ENCODE results near the gene IGFL1.
A peak's percentile ranks its signal among the peaks of the same experiment; 100 is the strongest.
"Not testable (repeated sequence)": the region's sequence is repeated elsewhere in the genome, so short reads cannot be mapped to it uniquely, and the experiment has no call there.

IGFL1 gene

DNA sequence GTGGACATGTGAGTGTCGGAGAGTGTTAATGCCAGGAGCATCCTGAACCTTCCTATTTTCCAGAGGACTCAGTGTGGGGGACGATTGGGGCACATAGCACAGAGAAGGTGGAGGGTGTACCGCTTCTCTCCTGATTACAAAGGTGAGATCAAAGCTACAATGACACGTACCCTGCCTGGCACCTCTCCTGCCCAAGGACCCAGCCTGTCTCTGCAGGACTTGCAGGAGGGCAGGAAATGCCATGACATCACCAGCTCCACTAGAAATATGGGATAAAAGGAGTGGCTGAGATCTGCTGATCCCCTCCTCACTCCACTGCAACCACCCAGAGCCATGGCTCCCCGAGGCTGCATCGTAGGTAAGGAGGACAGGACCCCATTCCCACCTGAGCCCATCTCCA lies at the start of gene IGFL1:
Gene IGFL1 (plus strand): TSS at position 301 of the 400 bp plus-strand sequence. CDS start 33 bp downstream, at position 334.
- ATAC-seq: no peak

- ATAC-seq: no peak
Measured at GRCh38 chr19:46180701-46181387, 48.7 kb upstream of the IGFL1 start.

DNA sequence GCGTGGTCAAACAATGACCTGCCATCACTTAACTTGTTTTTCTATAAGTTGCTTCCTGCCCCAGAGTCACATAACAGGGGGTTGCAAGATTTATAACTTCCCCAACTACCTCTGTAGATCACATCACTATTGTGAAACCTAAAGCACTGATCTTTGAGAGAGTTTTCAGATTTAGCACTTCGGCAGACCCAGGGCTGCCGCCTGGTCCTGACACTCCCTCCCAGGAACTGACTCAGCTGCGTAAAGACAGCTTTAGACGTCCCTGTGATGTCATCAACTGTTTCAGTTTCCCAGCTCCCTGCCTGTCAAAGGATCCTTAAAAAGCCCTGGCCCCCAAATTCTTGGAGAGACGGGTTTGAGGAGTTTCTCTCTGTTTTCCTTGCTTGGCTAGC lies 48.2 kb upstream of the IGFL1 start:
- peak in 1 of 2 donors; percentile 60 for ATAC-seq

DNA sequence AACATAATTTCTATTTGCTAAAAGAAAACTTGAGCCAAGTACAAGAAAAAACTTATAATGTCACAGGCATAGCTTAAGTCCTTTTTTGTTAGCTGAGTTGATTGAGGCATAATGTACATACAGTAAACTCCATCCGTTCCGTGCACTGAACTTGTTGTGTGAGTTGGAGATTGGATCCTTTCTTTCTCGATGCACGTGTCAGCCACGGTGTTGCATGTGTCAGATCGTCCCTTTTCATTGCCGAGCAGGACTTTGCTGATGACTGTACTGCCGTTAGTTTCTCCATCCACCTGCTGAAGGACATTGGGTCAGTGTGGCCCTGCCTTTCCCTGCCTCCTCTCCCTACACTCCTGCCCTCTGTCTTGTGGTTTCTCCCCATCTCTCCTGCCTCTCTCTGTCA lies 47.1 kb upstream of the IGFL1 start:
- no peak for ATAC-seq

DNA sequence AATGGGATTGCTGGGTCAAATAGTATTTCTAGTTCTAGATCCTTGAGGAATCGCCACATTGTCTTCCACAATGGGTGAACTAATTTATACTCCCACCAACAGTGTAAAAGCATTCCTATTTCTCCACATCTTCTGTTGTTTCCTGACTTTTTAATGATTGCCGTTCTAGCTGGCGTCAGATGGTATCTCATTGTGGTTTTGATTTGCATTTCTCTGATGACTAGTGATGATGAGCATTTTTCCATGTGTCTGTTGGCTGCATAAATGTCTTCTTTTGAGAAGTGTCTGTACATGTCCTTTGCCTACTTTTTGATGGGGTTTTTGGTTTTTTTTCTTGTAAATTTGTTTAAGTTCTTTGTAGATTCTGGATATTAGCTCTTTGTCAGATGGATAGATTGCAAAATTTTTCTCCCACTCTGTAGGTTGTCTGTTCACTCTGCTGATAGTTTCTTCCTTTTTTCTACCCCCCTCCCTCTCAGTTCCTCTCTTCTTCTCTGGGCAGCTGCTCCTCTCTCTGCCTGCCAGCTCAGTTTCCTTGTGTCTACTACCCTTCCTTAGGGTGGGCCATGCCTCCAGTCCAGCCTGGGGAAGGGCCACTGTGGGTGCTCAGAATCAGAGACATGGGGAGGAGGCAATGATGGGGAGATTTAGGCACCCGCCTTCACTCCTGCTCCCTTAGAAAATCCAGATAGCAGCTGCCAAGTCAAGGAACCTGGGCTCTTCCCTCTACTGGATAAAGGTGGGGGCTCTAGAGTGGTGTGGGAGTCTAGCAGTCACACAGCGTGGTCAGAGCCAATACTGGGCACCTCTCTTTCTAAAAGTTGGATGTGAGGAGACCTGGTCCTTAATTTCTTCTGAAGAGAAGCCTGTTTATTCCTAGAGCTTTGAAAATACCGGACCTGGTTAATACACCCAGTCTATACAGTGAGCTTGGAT lies 44.5 kb upstream of the IGFL1 start:
- peak in 1 of 2 donors; percentile 30 for ATAC-seq

GRCh38 chr19:46186101-46186716 lies 43.3 kb upstream of the IGFL1 start:
- no peak for ATAC-seq

DNA sequence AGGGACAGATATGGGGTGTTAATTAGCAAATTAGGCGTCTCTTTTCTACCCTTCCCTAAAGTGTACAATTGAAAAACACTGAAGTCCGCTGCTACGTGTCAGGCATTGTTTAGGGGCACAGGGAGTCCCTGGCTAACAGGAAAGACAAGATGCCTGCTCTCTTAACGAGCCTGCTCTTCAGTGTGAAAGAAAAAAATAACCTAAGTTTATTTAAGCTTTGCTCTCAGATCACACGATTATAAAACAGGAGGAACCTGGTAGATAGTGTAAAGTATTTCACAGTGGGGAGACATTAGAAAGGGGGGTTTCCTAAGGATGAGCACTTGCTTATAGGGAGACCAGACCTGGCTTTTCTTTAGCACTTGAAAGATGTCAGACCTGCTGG lies 42.8 kb upstream of the IGFL1 start:
- ATAC-seq: no peak

GRCh38 chr19:46189971-46190888 lies 39.3 kb upstream of the IGFL1 start:
- ATAC-seq: no peak

DNA sequence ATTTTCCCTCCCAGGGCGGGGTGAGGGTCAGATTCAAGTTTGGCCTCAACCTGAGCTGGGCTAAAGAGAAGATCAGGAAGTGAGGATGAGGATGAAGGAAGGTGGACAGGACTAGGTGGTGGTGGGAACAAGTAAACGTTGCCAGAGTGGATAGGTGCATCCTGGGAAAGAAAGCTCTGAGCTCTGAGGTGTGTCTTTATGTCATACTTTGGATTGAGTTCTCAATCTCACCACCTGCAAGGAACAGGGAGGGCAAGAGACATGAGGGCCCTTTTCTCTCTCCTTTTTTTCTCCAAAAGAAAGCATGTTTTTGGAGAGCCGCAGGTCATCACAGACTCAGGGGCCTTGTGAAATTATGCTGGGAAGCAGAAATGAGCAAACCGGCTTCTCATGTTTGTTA lies 38.2 kb upstream of the IGFL1 start:
- ATAC-seq: no peak

DNA sequence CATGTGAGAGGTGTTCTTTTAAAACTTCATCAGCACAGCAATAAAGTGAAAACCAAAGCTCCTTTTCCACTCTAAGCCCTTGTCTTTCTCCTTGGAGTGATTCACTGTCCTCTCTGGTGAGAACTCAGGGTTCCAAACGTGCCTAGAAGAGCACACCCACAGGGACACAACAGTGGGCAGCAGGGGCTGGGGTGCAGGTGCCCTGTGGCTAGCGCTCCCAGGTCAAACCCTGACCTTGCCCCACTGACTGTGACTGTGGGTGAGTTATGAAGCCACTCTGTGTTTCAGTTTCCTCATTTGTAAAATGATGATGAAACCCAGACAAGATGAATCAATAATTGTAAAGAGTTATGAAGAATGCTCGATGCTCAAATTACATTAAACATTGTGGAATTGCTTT lies 37.6 kb upstream of the IGFL1 start:
- no peak for ATAC-seq

GRCh38 chr19:46192626-46192991 lies 36.9 kb upstream of the IGFL1 start:
- ATAC-seq: not testable (repeated sequence)

DNA sequence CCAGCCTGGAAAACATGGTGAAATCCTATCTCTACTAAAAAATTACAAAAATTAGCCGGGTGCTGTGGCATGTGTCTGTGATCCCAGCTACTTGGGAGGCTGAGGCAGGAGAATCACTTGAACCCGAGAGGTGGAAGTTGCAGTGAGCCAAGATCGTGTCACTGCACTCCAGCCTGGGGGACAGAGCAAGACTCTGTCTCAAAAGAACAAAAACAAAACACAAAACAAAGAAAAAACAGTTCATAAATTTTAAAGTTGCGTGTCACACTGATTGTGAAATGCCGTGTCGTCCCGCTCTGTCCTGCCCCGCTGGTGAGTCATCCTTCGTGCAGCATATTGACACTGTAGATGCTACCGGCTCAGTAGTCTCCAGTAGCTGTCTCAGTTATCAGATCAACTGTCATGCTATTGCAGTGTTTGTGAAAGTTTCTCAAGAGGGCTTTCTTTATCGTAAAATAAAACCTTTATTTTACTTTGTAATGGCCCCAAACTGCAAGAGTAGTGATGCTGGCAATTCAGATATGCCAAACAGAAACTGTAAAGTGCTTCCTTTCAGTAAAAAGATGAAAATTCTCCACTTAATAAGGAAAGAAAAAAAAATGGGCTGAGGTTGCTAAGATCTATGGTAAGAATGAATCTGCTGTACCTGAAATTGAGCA lies 36.4 kb upstream of the IGFL1 start:
- ATAC-seq: peak; percentile 65 to 68

DNA sequence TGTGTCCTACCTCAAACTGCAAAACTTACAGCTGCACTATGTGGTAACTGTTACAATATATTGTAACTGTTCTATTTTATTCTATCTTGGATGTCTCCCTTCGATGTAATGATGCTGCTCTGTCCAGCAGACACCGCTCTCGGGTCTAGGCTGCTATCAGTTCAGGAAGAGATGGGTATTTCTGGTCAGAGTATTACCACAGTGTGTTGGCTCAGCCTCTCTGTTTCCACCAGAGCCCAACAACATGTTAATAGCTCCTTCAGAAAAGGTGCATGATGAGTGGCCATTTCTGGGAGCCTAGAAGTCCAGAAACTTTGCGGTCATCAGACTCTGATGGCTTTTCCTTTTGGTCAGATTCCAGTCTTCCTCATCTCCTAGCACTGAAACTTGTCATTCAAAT lies 35.9 kb upstream of the IGFL1 start:
- ATAC-seq: no peak

- no peak for ATAC-seq
Measured at GRCh38 chr19:46195104-46195503, 34.4 kb upstream of the IGFL1 start.

GRCh38 chr19:46195919-46196318 lies 33.6 kb upstream of the IGFL1 start:
- not testable (repeated sequence) for ATAC-seq

DNA sequence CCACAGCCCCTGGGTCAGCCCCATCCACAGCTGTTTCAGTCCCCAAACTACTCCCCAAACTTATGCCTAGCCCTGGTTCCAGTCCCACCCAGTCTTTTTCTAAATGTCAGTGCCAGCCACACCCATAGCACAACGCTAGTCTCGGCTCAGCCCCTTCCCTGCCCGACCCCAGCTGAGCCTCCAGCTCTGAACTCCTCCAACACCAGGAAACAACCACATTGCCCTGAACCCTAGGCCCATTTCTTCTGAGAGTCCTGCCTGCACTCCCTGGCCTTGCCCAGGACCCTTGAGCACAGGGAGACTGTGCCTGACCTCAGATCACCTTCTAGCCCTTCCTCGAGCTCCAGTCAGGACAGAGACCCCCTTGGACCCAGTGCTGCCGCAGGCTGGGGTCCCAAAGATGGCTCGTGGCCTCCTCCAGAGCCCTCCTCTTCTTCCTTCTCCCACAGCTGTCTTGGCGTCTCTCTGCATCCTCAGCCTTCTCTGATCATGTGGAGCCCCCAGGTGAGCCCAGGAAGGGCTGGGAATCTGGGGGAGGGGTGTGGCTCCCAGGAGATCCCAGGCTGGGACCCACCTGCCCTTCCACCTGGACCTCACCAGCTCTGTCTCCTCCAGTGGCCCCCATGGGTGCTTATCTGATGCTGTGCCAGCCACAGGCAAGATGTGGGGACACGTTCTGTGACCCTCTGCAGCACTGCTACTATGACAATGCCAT lies 33.0 kb upstream of the IGFL1 start:
- ATAC-seq: no peak

GRCh38 chr19:46197314-46198070 lies 32.0 kb upstream of the IGFL1 start:
- no peak for ATAC-seq

GRCh38 chr19:46198756-46199155 lies 30.8 kb upstream of the IGFL1 start:
- no peak for ATAC-seq

DNA sequence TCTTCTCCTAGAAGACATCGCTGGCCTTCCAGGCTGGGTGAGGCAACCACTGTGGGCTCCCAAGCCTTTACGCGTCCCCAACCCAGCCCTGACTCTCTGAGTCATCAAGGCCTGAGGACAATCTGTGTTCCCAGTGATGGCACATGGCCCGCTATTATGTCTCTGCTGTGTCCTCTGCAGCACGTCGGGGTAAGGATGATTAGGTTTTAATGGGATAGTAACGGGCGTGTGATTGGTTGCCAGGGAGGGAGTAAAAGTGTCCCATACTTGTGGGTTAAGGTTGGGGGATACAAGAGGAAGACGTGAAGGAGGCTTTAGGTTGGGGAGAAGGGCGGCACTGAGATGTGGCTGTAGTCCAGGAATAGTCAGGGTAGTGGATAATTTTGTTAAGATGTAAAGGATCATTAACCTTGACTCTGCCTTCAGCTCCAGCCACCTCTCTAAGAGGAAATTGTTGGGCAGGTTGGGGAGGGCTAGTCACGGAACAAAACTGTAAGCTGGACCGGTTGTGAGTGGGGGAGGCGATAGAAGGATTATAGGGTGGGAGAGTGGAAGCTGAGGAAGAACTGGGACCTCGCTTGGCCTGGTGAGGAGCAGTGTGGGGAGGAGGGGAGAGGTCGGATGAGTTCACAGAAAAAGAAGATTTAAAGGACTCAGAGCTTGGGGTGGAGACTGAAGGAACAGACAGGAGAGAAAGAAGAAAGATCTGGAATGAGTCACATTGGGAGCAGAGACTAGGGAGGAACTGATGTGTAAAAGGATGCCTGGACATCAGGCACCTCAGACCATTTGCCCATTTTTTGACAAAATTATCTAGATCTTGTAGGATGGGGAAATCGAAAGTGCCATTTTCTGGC lies 27.9 kb upstream of the IGFL1 start:
- no peak for ATAC-seq

- ATAC-seq: no peak
Measured at GRCh38 chr19:46202426-46202825, 27.1 kb upstream of the IGFL1 start.

Measured in activated CD4-positive, CD25-positive, alpha-beta regulatory T cell treated with anti-CD3 and anti-CD28 coated beads, Interleukin-2, amount 50 U/mL, for 24 hours (primary cell).